Mucosa of descending colon (tissue), 3 donors: Measurements from ENCODE around the gene STRADB. TPM values are rescaled to one million over a fixed set of nuclear protein-coding genes. Genes with fewer than 3 reads are reported as not detected.
"Not testable (repeated sequence)": the region's sequence is repeated elsewhere in the genome, so short reads cannot be mapped to it uniquely, and the experiment has no call there.

Experiments used
- ATAC-seq: fragments of 200-7000 bp; cut with Tn5 transposase; one replicate; pipeline ENCODE4 v1.9.1; 2020; ENCODE audit warnings: mild to moderate bottlenecking, moderate library complexity
- DNase-seq, 3 donors: peaks; one replicate each; pipeline ENCODE4 v3.0.0-alpha.2; 2020
- H3K36me3 ChIP-seq: fragments of 200-600 bp; one replicate; pipeline ENCODE4 v1.8.0; 2021; ENCODE audit warnings: low read depth, mild to moderate bottlenecking
- H3K4me1 ChIP-seq: fragments of 200-600 bp; one replicate; pipeline ENCODE4 v1.8.0; 2021; ENCODE audit warnings: low read depth, mild to moderate bottlenecking
- H3K4me3 ChIP-seq: fragments of 200-600 bp; one replicate; pipeline ENCODE4 v1.8.0; 2021; ENCODE audit warnings: mild to moderate bottlenecking
- H3K9me3 ChIP-seq: fragments of 200-600 bp; one replicate; pipeline ENCODE4 v1.8.0; 2021; ENCODE audit warnings: mild to moderate bottlenecking
- intact Hi-C, 2 donors: fragments of 100-400 bp; cut with DNase I in 1 of 2; cut with micrococcal nuclease in 1 of 2; formaldehyde crosslinking; loops; one replicate each; pipeline versions ENCODE4 v1.11.0 to v1.11.1; 2022; cut with DNase I, micrococcal nuclease
- total RNA-seq, 3 donors: library from RNA; stranded (reverse); fragmentation: NEBNext Ultra II Directional in 2 of 3; extraction: Animal tissue kit (Norgen Biotek cat#: 25700) in 2 of 3; gene quantifications; one replicate each; pipeline versions ENCODE4 v1.2.1 to v1.2.4, GENCODE V29; 2021 to 2023
- TF ChIP-seq, protein P1 (sequence below): fragments of 200-600 bp; IDR thresholded peaks from one replicate; pipeline ENCODE4 v1.8.0; 2022; ENCODE audit warnings: antibody characterized with exemption, mild to moderate bottlenecking
- donor health status: DM: no; HTN: no; CAD: no; lungs with moderate emphysema.
- donor health status: DM: no; HTN: no; CAD: no.
- donor health status: DM: no; HTN: yes; CAD: no.

Gene STRADB
- total RNA-seq, 3 donors from 2014 or later: 47.4 to 79.1 (median 62.1) TPM

DNA sequence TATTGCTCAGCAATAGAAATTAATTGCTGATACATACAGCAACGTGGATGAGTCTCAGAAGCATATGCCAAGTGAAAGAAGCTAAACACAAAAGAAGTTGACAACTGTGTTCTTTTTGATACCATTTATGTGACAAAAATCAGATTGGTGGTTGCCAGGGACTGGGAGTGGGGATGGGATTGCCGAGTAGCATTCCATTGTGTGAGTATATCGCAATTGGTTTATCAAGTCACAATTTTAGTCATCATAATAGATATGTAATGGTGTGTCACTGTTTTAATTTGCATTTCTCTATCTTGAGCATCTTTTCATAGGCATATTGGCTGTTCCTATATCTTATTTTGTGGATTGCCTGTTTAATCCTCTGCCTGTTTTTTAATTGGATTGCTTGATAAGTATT is 20.9 kb downstream of the STRADB start:
- Histone ChIP-seq H3K4me1 (peaks cover 8% of the 10 kb centered on the region), H3K4me3 (no peak overlapping the region), H3K36me3 (no peaks in the 10 kb centered on the region), H3K9me3 (no peaks in the 10 kb centered on the region)
- intact Hi-C loops: no loop called here
- ATAC-seq (no peak), DNase-seq (no peak)
- TF ChIP-seq, protein P1, sequence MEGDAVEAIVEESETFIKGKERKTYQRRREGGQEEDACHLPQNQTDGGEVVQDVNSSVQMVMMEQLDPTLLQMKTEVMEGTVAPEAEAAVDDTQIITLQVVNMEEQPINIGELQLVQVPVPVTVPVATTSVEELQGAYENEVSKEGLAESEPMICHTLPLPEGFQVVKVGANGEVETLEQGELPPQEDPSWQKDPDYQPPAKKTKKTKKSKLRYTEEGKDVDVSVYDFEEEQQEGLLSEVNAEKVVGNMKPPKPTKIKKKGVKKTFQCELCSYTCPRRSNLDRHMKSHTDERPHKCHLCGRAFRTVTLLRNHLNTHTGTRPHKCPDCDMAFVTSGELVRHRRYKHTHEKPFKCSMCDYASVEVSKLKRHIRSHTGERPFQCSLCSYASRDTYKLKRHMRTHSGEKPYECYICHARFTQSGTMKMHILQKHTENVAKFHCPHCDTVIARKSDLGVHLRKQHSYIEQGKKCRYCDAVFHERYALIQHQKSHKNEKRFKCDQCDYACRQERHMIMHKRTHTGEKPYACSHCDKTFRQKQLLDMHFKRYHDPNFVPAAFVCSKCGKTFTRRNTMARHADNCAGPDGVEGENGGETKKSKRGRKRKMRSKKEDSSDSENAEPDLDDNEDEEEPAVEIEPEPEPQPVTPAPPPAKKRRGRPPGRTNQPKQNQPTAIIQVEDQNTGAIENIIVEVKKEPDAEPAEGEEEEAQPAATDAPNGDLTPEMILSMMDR: no peak

DNA sequence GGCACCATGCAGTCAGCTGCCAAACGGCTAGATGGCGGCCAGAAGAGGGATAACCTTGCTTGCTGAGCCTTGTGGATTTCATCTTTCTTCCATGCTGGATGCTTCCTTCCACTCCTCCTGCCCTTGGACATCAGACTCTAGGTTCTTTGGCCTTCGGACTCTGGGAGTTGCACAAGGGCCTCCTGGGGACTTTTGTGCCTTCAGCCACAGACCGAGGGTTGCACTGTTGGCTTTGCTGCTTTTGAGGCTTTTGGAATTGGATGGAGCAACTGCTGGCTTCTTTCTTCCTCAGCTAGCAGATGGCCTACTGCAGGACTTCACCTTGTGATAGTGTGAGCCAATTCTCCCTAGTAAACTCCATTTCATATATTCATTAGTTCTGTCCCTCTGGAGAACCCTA is 31.0 kb downstream of the STRADB start:
- Histone ChIP-seq H3K9me3 (no peaks in the 10 kb centered on the region), H3K36me3 (no peaks in the 10 kb centered on the region), H3K4me3 (no peak overlapping the region), H3K4me1 (no peaks in the 10 kb centered on the region)
- TF ChIP-seq, protein P1: no peak
- no peak for ATAC-seq
- DNase-seq: no peak
- intact Hi-C loops: no loop called here

DNA sequence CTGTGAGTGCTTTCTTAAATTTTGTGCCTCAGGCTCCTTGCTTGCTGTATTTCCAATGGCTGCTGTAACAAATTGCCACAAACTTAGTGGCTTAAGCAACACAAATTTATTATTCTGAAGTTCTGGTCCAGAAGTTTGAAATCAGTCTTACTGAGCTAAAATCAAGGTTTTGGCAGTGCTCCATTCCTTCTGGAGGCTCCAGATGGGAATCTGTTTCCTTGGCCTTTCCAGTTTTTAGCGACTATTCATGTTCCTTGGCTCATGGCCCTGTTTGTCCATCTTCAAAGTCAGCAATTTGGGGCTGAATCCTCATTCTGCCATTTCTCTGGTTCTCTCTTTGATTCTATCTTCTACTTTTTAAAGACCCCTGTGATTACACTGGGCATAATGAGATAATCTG is 31.8 kb downstream of the STRADB start:
- intact Hi-C loops: no loop called here
- DNase-seq (no peak), ATAC-seq (no peak)
- Histone ChIP-seq H3K36me3 (no peaks in the 10 kb centered on the region), H3K4me3 (no peak overlapping the region), H3K9me3 (no peaks in the 10 kb centered on the region), H3K4me1 (no peaks in the 10 kb centered on the region)
- TF ChIP-seq, protein P1: no peak

DNA sequence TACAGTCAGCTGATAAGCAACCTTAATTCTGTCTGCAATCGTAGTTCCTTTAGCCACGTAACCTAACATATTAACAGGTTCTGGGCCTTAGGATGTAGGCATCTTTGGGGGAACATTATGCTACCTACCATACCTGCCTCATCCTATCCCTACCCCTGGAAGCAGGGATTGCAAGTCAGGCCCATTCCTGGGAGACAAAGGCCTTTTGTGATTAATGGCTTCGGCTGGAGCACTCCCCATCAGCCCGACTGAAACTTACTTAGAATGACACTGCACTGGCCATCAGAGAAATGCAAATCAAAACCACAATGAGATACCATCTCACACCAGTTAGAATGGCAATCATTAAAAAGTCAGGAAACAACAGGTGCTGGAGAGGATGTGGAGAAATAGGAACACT is 32.2 kb downstream of the STRADB start:
- H3K4me3 ChIP-seq, H3K9me3 ChIP-seq, DNase-seq, H3K4me1 ChIP-seq, H3K36me3 ChIP-seq, intact Hi-C loops, ATAC-seq: not testable (repeated sequence)

DNA sequence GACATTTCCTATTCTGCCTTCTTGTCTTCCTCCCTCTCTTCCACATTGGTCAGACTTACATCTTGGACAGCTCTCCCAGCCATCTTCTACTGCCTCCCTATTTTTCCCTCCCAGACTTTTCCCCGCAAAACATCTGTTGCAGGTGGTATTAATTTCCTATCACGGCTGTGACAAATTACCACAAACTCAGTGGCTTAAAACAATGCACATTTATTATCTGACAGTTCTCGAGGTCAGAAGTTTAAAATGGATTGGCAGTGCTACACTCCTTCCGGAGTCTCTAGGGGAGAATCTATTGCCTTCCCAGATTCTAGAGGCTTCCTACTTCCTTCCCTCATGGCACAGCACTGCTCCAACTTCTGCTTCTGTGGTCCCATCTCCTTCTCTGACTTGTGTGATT is 33.3 kb downstream of the STRADB start:
- no peaks in the 10 kb centered on the region for H3K4me1 ChIP-seq
- H3K9me3 ChIP-seq: no peaks in the 10 kb centered on the region
- no peak overlapping the region for H3K4me3 ChIP-seq
- ATAC-seq: no peak
- DNase-seq: no peak
- no peaks in the 10 kb centered on the region for H3K36me3 ChIP-seq
- intact Hi-C loops: no loop called here
- TF ChIP-seq, protein P1: no peak

DNA sequence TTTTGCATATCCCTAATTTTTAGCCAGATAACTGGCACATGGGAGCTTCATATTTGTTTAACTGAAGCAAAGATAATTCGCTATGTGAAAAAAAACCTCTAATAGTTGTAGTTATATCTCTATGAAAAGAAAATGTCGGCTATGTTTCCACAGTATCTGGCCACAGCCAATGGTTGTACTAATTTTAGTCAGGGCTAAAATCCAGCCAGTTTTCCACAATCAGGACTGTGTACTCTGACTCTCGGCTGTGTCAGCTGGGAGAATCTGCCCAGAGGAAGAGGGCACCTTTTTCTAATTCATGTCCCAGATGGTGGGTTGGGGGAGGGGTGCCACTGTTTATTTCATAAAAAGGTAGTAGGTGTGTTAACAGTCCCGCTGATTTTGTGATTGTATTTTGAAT is 38.8 kb downstream of the STRADB start:
- ATAC-seq: no peak
- no peaks in the 10 kb centered on the region for H3K36me3 ChIP-seq
- DNase-seq: no peak
- H3K9me3 ChIP-seq: no peaks in the 10 kb centered on the region
- intact Hi-C loops: no loop called here
- no peaks in the 10 kb centered on the region for H3K4me1 ChIP-seq
- H3K4me3 ChIP-seq: no peak overlapping the region
- TF ChIP-seq, protein P1: no peak
